Measurements from ENCODE around the gene CNTN2.

The CNTN2 gene

GRCh38 chr1:205041998-205042910 lies 758 bp upstream of the CNTN2 start:
- no peak overlapping the region for H3K18ac ChIP-seq (ENCODE audit: low read depth in 1 of 2, low read length in 2 of 2)
- H3K4me2 ChIP-seq (ENCODE audit: low read length, poor library complexity, severe bottlenecking), result no peak overlapping the region
- H2BK12ac ChIP-seq (ENCODE audit: low read length in 2 of 2), result no peak overlapping the region
- no peak overlapping the region for H3K4ac ChIP-seq (ENCODE audit: low read depth in 1 of 2, low read length in 2 of 2)
- H3K79me1 ChIP-seq (replicated peaks; ENCODE audit: low read length, poor library complexity, severe bottlenecking), result no peaks in the 10 kb centered on the region
- H3K4me3 ChIP-seq (ENCODE audit: insufficient read depth in 1 of 2, low read depth in 1 of 2, low read length in 2 of 2), result no peak overlapping the region
- no peak for DNase-seq
- H3K23ac ChIP-seq (ENCODE audit: low read length in 2 of 2), result no peak overlapping the region
- H3K14ac ChIP-seq (ENCODE audit: low read length in 2 of 2), result no peak overlapping the region
- H3K4me1 ChIP-seq (ENCODE audit: control insufficient read depth, insufficient read depth, low read depth, low read length), result no peaks in the 10 kb centered on the region
- no peak overlapping the region for H2AK5ac ChIP-seq (ENCODE audit: low read length, severe bottlenecking)
- peaks cover 90 to 95% of the 10 kb centered on the region in 2 experiments for H3K27me3 ChIP-seq (ENCODE audit: control insufficient read depth in 1 of 2, insufficient read depth in 1 of 2, low read length in 2 of 2)
- 79% methylated on average over 11 of the region's 16 CpGs for WGBS
- no peak overlapping the region for H4K91ac ChIP-seq (ENCODE audit: low read length)
- H3K36me3 ChIP-seq (ENCODE audit: control insufficient read depth in 1 of 2, insufficient read depth in 2 of 2, low read depth in 1 of 2, low read length in 2 of 2), result no peaks in the 10 kb centered on the region
- no peak overlapping the region for H2BK120ac ChIP-seq (ENCODE audit: low read depth, low read length)
- H3K27ac ChIP-seq (ENCODE audit: low read length, poor library complexity, severe bottlenecking), result no peak overlapping the region
- H2AFZ ChIP-seq (ENCODE audit: low read depth, low read length), result no peak overlapping the region
- H3K9me3 ChIP-seq (ENCODE audit: control insufficient read depth, low read length), result no peaks in the 10 kb centered on the region
- H4K8ac ChIP-seq (ENCODE audit: low read length), result no peak overlapping the region
- H2BK5ac ChIP-seq (ENCODE audit: low read depth, low read length, poor library complexity, severe bottlenecking), result no peak overlapping the region
- H3K9ac ChIP-seq (ENCODE audit: low read length), result no peak overlapping the region
- no peak overlapping the region for H2BK15ac ChIP-seq (ENCODE audit: low read depth, poor library complexity, severe bottlenecking)

- H3K27me3 ChIP-seq (ENCODE audit: control insufficient read depth in 1 of 2, insufficient read depth in 1 of 2, low read length in 2 of 2), result peaks cover 91 to 97% of the 10 kb centered on the region in 2 experiments
- no peak overlapping the region for H3K23ac ChIP-seq (ENCODE audit: low read length in 2 of 2)
- no peak overlapping the region for H3K14ac ChIP-seq (ENCODE audit: low read length in 2 of 2)
- H2AK5ac ChIP-seq (ENCODE audit: low read length, severe bottlenecking), result no peak overlapping the region
- no peak overlapping the region for H4K91ac ChIP-seq (ENCODE audit: low read length)
- no peaks in the 10 kb centered on the region for H3K4me1 ChIP-seq (ENCODE audit: control insufficient read depth, insufficient read depth, low read depth, low read length)
- H2BK12ac ChIP-seq (ENCODE audit: low read length in 2 of 2), result no peak overlapping the region
- no peaks in the 10 kb centered on the region for H3K9me3 ChIP-seq (ENCODE audit: control insufficient read depth, low read length)
- H3K9ac ChIP-seq (ENCODE audit: low read length), result no peak overlapping the region
- no peak overlapping the region for H2BK15ac ChIP-seq (ENCODE audit: low read depth, poor library complexity, severe bottlenecking)
- H3K27ac ChIP-seq (ENCODE audit: low read length, poor library complexity, severe bottlenecking), result no peak overlapping the region
- H3K4ac ChIP-seq (ENCODE audit: low read depth in 1 of 2, low read length in 2 of 2), result no peak overlapping the region
- WGBS, result 64% methylated on average over 1 of the region's 4 CpGs
- no peaks in the 10 kb centered on the region for H3K36me3 ChIP-seq (ENCODE audit: control insufficient read depth in 1 of 2, insufficient read depth in 2 of 2, low read depth in 1 of 2, low read length in 2 of 2)
- H3K79me1 ChIP-seq (replicated peaks; ENCODE audit: low read length, poor library complexity, severe bottlenecking), result no peaks in the 10 kb centered on the region
- H3K4me2 ChIP-seq (ENCODE audit: low read length, poor library complexity, severe bottlenecking), result no peak overlapping the region
- H2BK120ac ChIP-seq (ENCODE audit: low read depth, low read length), result no peak overlapping the region
- no peak overlapping the region for H2BK5ac ChIP-seq (ENCODE audit: low read depth, low read length, poor library complexity, severe bottlenecking)
- DNase-seq, result no peak
- no peak overlapping the region for H3K4me3 ChIP-seq (ENCODE audit: insufficient read depth in 1 of 2, low read depth in 1 of 2, low read length in 2 of 2)
- no peak overlapping the region for H2AFZ ChIP-seq (ENCODE audit: low read depth, low read length)
- H3K18ac ChIP-seq (ENCODE audit: low read depth in 1 of 2, low read length in 2 of 2), result no peak overlapping the region
- H4K8ac ChIP-seq (ENCODE audit: low read length), result no peak overlapping the region
Observed at GRCh38 chr1:205043866-205044265, 854 bp downstream of the CNTN2 start.

- no peak overlapping the region for H3K9ac ChIP-seq (ENCODE audit: low read length)
- 67% methylated on average over 5 of the region's 5 CpGs for WGBS
- H3K79me1 ChIP-seq (replicated peaks; ENCODE audit: low read length, poor library complexity, severe bottlenecking), result no peaks in the 10 kb centered on the region
- no peak overlapping the region for H2BK12ac ChIP-seq (ENCODE audit: low read length in 2 of 2)
- no peak overlapping the region for H2BK15ac ChIP-seq (ENCODE audit: low read depth, poor library complexity, severe bottlenecking)
- H3K14ac ChIP-seq (ENCODE audit: low read length in 2 of 2), result no peak overlapping the region
- H4K8ac ChIP-seq (ENCODE audit: low read length), result no peak overlapping the region
- H3K36me3 ChIP-seq (ENCODE audit: control insufficient read depth in 1 of 2, insufficient read depth in 2 of 2, low read depth in 1 of 2, low read length in 2 of 2), result no peaks in the 10 kb centered on the region
- no peak overlapping the region for H3K18ac ChIP-seq (ENCODE audit: low read depth in 1 of 2, low read length in 2 of 2)
- H4K91ac ChIP-seq (ENCODE audit: low read length), result no peak overlapping the region
- H2BK120ac ChIP-seq (ENCODE audit: low read depth, low read length), result no peak overlapping the region
- H3K9me3 ChIP-seq (ENCODE audit: control insufficient read depth, low read length), result no peaks in the 10 kb centered on the region
- H2AK5ac ChIP-seq (ENCODE audit: low read length, severe bottlenecking), result no peak overlapping the region
- H3K27me3 ChIP-seq (ENCODE audit: control insufficient read depth in 1 of 2, insufficient read depth in 1 of 2, low read length in 2 of 2), result peaks cover 88 to 97% of the 10 kb centered on the region in 2 experiments
- no peak overlapping the region for H3K27ac ChIP-seq (ENCODE audit: low read length, poor library complexity, severe bottlenecking)
- no peak for DNase-seq
- no peak overlapping the region for H3K23ac ChIP-seq (ENCODE audit: low read length in 2 of 2)
- H3K4me1 ChIP-seq (ENCODE audit: control insufficient read depth, insufficient read depth, low read depth, low read length), result no peaks in the 10 kb centered on the region
- H2AFZ ChIP-seq (ENCODE audit: low read depth, low read length), result no peak overlapping the region
- H2BK5ac ChIP-seq (ENCODE audit: low read depth, low read length, poor library complexity, severe bottlenecking), result no peak overlapping the region
- no peak overlapping the region for H3K4ac ChIP-seq (ENCODE audit: low read depth in 1 of 2, low read length in 2 of 2)
- H3K4me2 ChIP-seq (ENCODE audit: low read length, poor library complexity, severe bottlenecking), result no peak overlapping the region
- no peak overlapping the region for H3K4me3 ChIP-seq (ENCODE audit: insufficient read depth in 1 of 2, low read depth in 1 of 2, low read length in 2 of 2)
Observed at GRCh38 chr1:205044741-205045140, 1.7 kb downstream of the CNTN2 start.

GRCh38 chr1:205045146-205045545 lies 2.1 kb downstream of the CNTN2 start:
- 66% methylated on average over 11 of the region's 11 CpGs for WGBS
- no peak for DNase-seq
- Histone ChIP-seq H2AK5ac (ENCODE audit: low read length, severe bottlenecking) (no peak overlapping the region), H2BK120ac (ENCODE audit: low read depth, low read length) (no peak overlapping the region), H3K4me2 (ENCODE audit: low read length, poor library complexity, severe bottlenecking) (no peak overlapping the region), H3K23ac (ENCODE audit: low read length in 2 of 2) (no peak overlapping the region), H2BK12ac (ENCODE audit: low read length in 2 of 2) (no peak overlapping the region), H3K4ac (ENCODE audit: low read depth in 1 of 2, low read length in 2 of 2) (no peak overlapping the region), H4K8ac (ENCODE audit: low read length) (no peak overlapping the region), H3K79me1 (replicated peaks; ENCODE audit: low read length, poor library complexity, severe bottlenecking) (no peaks in the 10 kb centered on the region), H2AFZ (ENCODE audit: low read depth, low read length) (no peak overlapping the region), H2BK5ac (ENCODE audit: low read depth, low read length, poor library complexity, severe bottlenecking) (no peak overlapping the region), H3K9me3 (ENCODE audit: control insufficient read depth, low read length) (no peaks in the 10 kb centered on the region), H4K91ac (ENCODE audit: low read length) (no peak overlapping the region), H3K27me3 (ENCODE audit: control insufficient read depth in 1 of 2, insufficient read depth in 1 of 2, low read length in 2 of 2) (peaks cover 88 to 97% of the 10 kb centered on the region in 2 experiments), H3K4me1 (ENCODE audit: control insufficient read depth, insufficient read depth, low read depth, low read length) (no peaks in the 10 kb centered on the region), H3K14ac (ENCODE audit: low read length in 2 of 2) (no peak overlapping the region), H3K27ac (ENCODE audit: low read length, poor library complexity, severe bottlenecking) (no peak overlapping the region), H2BK15ac (ENCODE audit: low read depth, poor library complexity, severe bottlenecking) (no peak overlapping the region), H3K18ac (ENCODE audit: low read depth in 1 of 2, low read length in 2 of 2) (no peak overlapping the region), H3K36me3 (ENCODE audit: control insufficient read depth in 1 of 2, insufficient read depth in 2 of 2, low read depth in 1 of 2, low read length in 2 of 2) (no peaks in the 10 kb centered on the region), H3K4me3 (ENCODE audit: insufficient read depth in 1 of 2, low read depth in 1 of 2, low read length in 2 of 2) (no peak overlapping the region), H3K9ac (ENCODE audit: low read length) (no peak overlapping the region)
